ENCODE results near the gene TNPO2. TPM values are rescaled to one million over a fixed set of nuclear protein-coding genes. Genes with fewer than 3 reads are reported as not detected.

The TNPO2 gene
- total RNA-seq, 2 donors from 2014 or later: 35.9 to 55.2 TPM

GRCh38 chr19:12711187-12711586 is 12.5 kb downstream of the TNPO2 start:
- H3K4me3 ChIP-seq: no peak overlapping the region
- peaks cover 92% of the 10 kb centered on the region for H3K36me3 ChIP-seq
- no peak for TF ChIP-seq CTCF (IDR thresholded peaks at IDR 0.05)
- no peak overlapping the region for H3K27ac ChIP-seq
- H3K9me3 ChIP-seq: no peaks in the 10 kb centered on the region
- no peaks in the 10 kb centered on the region for H3K4me1 ChIP-seq
- DNase-seq (ENCODE audit: low spot score): no peak
- H3K27me3 ChIP-seq: no peaks in the 10 kb centered on the region

GRCh38 chr19:12708641-12709040 is 15.1 kb downstream of the TNPO2 start:
- Histone ChIP-seq H3K27me3 (no peaks in the 10 kb centered on the region), H3K27ac (no peak overlapping the region), H3K9me3 (no peaks in the 10 kb centered on the region), H3K4me1 (no peaks in the 10 kb centered on the region), H3K36me3 (peaks cover 94% of the 10 kb centered on the region), H3K4me3 (no peak overlapping the region)
- TF ChIP-seq CTCF (IDR thresholded peaks at IDR 0.05): no peak
- no peak for DNase-seq (ENCODE audit: low spot score)

- no peaks in the 10 kb centered on the region for H3K27me3 ChIP-seq
- no peaks in the 10 kb centered on the region for H3K4me1 ChIP-seq
- no peak overlapping the region for H3K27ac ChIP-seq
- no peaks in the 10 kb centered on the region for H3K9me3 ChIP-seq
- TF ChIP-seq CTCF (IDR thresholded peaks at IDR 0.05): no peak
- peaks cover 97% of the 10 kb centered on the region for H3K36me3 ChIP-seq
- no peak for DNase-seq (ENCODE audit: low spot score)
- H3K4me3 ChIP-seq: no peak overlapping the region
Observed at GRCh38 chr19:12706332-12706718, 17.4 kb downstream of the TNPO2 start.

GRCh38 chr19:12705654-12706331 is 17.9 kb downstream of the TNPO2 start:
- DNase-seq (ENCODE audit: low spot score): no peak
- Histone ChIP-seq H3K36me3 (peaks cover 97% of the 10 kb centered on the region), H3K27me3 (no peaks in the 10 kb centered on the region), H3K9me3 (no peaks in the 10 kb centered on the region), H3K4me1 (no peaks in the 10 kb centered on the region), H3K4me3 (no peak overlapping the region), H3K27ac (no peak overlapping the region)
- TF ChIP-seq CTCF (IDR thresholded peaks at IDR 0.05): no peak

GRCh38 chr19:12705169-12705568 is 18.6 kb downstream of the TNPO2 start:
- no peak for TF ChIP-seq CTCF (IDR thresholded peaks at IDR 0.05)
- Histone ChIP-seq H3K4me3 (no peak overlapping the region), H3K9me3 (no peaks in the 10 kb centered on the region), H3K27ac (no peak overlapping the region), H3K36me3 (peaks cover 97% of the 10 kb centered on the region), H3K4me1 (no peaks in the 10 kb centered on the region), H3K27me3 (no peaks in the 10 kb centered on the region)
- no peak for DNase-seq (ENCODE audit: low spot score)

GRCh38 chr19:12703046-12703445 is 20.7 kb downstream of the TNPO2 start:
- Histone ChIP-seq H3K36me3 (peaks cover 79% of the 10 kb centered on the region), H3K27ac (no peak overlapping the region), H3K4me3 (no peak overlapping the region), H3K4me1 (no peaks in the 10 kb centered on the region), H3K27me3 (no peaks in the 10 kb centered on the region), H3K9me3 (no peaks in the 10 kb centered on the region)
- no peak for TF ChIP-seq CTCF (IDR thresholded peaks at IDR 0.05)
- no peak for DNase-seq (ENCODE audit: low spot score)
